ENCODE data around the gene TNIP2. TPM values are rescaled to one million over a fixed set of nuclear protein-coding genes. Genes with fewer than 3 reads are reported as not detected.

The TNIP2 gene
- total and polyA plus RNA-seq, 2 of the 13 experiments (the other 11 are each of a cell fraction or from before 2014, with no cell fraction given), result 25.6 to 38.0 TPM

DNA sequence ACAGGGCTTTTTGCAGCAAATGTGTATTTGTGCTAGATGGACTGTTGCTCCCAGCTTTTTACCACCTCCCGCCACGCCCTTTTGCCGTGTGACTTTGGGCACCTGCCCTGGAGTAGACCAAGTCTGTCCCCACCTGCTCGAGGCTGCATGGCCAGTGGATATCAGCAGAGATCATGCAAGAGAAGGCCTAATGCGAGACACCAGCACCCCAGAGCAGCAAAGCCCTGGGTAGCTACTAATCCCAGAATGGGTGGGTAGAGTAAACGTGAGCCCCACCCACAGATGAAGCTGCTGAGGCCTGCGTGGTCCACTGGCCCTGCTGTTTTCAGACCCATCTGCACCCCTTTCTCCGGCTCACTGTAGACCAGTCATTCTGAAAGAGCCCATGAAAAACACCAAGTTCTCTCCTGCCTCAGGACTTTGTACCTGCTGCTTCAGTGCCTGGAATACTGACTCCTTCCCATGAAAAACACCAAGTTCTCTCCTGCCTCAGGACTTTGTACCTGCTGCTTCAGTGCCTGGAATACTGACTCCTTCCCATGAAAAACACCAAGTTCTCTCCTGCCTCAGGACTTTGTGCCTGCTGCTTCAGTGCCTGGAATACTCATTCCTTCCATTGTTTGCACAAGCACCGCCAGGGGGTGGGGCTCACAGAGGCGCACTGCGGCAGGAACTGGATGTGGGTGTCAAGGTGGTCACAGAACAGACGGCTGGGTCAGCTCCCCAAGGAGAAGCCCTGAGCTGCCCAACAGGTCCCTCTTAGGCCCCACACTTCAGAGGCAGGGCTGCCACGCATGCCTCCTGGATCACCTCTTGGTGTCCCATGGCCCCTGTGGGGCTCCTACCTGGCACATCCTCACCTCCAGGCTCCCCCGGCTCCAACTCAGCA lies 5.1 kb upstream of the TNIP2 start (continued):
- TF ChIP-seq, protein P1, sequence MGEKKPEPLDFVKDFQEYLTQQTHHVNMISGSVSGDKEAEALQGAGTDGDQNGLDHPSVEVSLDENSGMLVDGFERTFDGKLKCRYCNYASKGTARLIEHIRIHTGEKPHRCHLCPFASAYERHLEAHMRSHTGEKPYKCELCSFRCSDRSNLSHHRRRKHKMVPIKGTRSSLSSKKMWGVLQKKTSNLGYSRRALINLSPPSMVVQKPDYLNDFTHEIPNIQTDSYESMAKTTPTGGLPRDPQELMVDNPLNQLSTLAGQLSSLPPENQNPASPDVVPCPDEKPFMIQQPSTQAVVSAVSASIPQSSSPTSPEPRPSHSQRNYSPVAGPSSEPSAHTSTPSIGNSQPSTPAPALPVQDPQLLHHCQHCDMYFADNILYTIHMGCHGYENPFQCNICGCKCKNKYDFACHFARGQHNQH (CRISPR knock-in tag; IDR thresholded peaks at IDR 0.05), result peak; percentile 91
- TF ChIP-seq ZNF430 (CRISPR knock-in tag; IDR thresholded peaks at IDR 0.05), result peak; percentile 55; the same call in 1 of the 2 replicates
- TF ChIP-seq FOXK1 (CRISPR knock-in tag; IDR thresholded peaks at IDR 0.05; ENCODE audit: borderline replicate concordance, low read depth), result peak; percentile 26; the same call in 1 of the 2 replicates
- no peak for TF ChIP-seq SRY (CRISPR knock-in tag; IDR thresholded peaks at IDR 0.05)
- TF ChIP-seq, protein P2, sequence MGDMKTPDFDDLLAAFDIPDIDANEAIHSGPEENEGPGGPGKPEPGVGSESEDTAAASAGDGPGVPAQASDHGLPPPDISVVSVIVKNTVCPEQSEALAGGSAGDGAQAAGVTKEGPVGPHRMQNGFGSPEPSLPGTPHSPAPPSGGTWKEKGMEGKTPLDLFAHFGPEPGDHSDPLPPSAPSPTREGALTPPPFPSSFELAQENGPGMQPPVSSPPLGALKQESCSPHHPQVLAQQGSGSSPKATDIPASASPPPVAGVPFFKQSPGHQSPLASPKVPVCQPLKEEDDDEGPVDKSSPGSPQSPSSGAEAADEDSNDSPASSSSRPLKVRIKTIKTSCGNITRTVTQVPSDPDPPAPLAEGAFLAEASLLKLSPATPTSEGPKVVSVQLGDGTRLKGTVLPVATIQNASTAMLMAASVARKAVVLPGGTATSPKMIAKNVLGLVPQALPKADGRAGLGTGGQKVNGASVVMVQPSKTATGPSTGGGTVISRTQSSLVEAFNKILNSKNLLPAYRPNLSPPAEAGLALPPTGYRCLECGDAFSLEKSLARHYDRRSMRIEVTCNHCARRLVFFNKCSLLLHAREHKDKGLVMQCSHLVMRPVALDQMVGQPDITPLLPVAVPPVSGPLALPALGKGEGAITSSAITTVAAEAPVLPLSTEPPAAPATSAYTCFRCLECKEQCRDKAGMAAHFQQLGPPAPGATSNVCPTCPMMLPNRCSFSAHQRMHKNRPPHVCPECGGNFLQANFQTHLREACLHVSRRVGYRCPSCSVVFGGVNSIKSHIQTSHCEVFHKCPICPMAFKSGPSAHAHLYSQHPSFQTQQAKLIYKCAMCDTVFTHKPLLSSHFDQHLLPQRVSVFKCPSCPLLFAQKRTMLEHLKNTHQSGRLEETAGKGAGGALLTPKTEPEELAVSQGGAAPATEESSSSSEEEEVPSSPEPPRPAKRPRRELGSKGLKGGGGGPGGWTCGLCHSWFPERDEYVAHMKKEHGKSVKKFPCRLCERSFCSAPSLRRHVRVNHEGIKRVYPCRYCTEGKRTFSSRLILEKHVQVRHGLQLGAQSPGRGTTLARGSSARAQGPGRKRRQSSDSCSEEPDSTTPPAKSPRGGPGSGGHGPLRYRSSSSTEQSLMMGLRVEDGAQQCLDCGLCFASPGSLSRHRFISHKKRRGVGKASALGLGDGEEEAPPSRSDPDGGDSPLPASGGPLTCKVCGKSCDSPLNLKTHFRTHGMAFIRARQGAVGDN (CRISPR knock-in tag; IDR thresholded peaks at IDR 0.05), result peak; percentile 77
- TF ChIP-seq, protein P3, sequence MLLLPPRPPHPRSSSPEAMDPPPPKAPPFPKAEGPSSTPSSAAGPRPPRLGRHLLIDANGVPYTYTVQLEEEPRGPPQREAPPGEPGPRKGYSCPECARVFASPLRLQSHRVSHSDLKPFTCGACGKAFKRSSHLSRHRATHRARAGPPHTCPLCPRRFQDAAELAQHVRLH (CRISPR knock-in tag; IDR thresholded peaks at IDR 0.05; ENCODE audit: borderline replicate concordance, low read depth), result peak; percentile 91; the same call in 1 of the 2 replicates
- TF ChIP-seq ZNF337 (CRISPR knock-in tag; IDR thresholded peaks at IDR 0.05; ENCODE audit: borderline replicate concordance, low read depth), result no peak
- TF ChIP-seq ZFY (CRISPR knock-in tag; IDR thresholded peaks at IDR 0.05), result peak; percentile 58; the same call in 1 of the 2 replicates
- no peak for TF ChIP-seq YEATS4 (CRISPR knock-in tag; IDR thresholded peaks at IDR 0.05; ENCODE audit: borderline replicate concordance)
- TF ChIP-seq, protein P4, sequence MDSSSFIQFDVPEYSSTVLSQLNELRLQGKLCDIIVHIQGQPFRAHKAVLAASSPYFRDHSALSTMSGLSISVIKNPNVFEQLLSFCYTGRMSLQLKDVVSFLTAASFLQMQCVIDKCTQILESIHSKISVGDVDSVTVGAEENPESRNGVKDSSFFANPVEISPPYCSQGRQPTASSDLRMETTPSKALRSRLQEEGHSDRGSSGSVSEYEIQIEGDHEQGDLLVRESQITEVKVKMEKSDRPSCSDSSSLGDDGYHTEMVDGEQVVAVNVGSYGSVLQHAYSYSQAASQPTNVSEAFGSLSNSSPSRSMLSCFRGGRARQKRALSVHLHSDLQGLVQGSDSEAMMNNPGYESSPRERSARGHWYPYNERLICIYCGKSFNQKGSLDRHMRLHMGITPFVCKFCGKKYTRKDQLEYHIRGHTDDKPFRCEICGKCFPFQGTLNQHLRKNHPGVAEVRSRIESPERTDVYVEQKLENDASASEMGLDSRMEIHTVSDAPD (CRISPR knock-in tag; IDR thresholded peaks at IDR 0.05), result no peak
- 0 out of 2 replicates have a peak, but pooled peaks have one; percentile 70 for TF ChIP-seq ZNF34 (CRISPR knock-in tag; IDR thresholded peaks at IDR 0.05; ENCODE audit: borderline replicate concordance)
- TF ChIP-seq, protein P5, sequence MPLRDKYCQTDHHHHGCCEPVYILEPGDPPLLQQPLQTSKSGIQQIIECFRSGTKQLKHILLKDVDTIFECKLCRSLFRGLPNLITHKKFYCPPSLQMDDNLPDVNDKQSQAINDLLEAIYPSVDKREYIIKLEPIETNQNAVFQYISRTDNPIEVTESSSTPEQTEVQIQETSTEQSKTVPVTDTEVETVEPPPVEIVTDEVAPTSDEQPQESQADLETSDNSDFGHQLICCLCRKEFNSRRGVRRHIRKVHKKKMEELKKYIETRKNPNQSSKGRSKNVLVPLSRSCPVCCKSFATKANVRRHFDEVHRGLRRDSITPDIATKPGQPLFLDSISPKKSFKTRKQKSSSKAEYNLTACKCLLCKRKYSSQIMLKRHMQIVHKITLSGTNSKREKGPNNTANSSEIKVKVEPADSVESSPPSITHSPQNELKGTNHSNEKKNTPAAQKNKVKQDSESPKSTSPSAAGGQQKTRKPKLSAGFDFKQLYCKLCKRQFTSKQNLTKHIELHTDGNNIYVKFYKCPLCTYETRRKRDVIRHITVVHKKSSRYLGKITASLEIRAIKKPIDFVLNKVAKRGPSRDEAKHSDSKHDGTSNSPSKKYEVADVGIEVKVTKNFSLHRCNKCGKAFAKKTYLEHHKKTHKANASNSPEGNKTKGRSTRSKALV (CRISPR knock-in tag; IDR thresholded peaks at IDR 0.05), result no peak
